Measurements from ENCODE around the gene HPS3.
"Not testable (repeated sequence)": the region's sequence is repeated elsewhere in the genome, so short reads cannot be mapped to it uniquely, and the experiment has no call there.

Gene HPS3, protein sequence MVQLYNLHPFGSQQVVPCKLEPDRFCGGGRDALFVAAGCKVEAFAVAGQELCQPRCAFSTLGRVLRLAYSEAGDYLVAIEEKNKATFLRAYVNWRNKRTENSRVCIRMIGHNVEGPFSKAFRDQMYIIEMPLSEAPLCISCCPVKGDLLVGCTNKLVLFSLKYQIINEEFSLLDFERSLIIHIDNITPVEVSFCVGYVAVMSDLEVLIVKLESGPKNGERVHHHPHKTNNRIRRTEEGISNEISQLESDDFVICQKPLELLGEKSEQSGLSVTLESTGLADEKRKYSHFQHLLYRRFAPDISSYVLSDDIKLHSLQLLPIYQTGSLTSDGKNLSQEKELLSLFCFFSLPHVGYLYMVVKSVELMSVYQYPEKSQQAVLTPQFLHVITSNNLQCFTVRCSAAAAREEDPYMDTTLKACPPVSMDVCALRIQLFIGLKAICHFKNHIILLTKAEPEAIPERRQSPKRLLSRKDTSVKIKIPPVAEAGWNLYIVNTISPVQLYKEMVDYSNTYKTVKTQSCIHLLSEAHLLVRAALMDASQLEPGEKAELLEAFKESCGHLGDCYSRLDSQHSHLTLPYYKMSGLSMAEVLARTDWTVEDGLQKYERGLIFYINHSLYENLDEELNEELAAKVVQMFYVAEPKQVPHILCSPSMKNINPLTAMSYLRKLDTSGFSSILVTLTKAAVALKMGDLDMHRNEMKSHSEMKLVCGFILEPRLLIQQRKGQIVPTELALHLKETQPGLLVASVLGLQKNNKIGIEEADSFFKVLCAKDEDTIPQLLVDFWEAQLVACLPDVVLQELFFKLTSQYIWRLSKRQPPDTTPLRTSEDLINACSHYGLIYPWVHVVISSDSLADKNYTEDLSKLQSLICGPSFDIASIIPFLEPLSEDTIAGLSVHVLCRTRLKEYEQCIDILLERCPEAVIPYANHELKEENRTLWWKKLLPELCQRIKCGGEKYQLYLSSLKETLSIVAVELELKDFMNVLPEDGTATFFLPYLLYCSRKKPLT

DNA sequence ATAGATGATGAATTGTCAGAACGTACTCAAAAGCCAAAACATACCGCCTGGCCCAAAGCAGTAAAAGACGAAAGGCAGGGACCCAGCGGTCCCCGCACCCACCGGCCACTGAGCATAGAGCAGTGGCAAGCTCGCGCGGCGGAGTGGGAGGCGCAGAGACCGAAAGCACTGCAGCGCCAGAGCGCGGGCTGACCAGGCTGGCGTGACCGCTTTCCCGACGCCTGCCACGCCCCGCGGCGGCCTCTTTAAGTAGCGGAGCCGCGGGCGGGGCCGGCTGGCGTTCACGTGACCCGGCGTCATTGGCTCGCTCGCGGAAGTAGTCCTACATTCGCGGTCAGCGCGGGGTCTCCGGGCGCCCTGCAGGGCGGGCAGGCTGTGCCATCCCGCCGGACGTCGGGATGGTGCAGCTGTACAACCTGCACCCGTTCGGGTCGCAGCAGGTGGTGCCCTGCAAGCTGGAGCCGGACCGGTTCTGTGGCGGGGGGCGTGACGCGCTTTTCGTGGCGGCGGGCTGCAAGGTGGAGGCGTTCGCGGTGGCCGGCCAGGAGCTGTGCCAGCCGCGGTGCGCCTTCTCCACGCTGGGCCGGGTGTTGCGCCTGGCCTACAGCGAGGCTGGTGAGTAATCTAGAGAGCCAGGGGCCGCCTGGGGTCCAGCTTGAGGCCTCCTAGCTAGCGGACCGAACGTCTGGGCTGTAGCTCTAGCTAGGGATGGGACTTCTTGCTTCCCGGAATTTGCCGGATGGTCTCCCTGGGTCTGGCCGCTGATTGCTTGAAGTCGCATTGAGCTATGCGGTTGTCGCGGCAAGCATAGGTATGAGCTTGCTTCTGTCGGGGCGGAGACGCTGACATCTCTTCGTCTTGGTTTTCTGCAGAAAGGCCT, at the start of gene HPS3:
Gene HPS3, plus strand, starts transcription at position 313 of the 880 bp plus-strand sequence. Its CDS starts 86 bp downstream, at position 399.
- peak; percentile 40 to 94 (median 84) for DNase-seq

- no peak for DNase-seq
These were observed 49.3 kb upstream of the HPS3 start for GRCh38 chr3:149080011-149080698.

DNA sequence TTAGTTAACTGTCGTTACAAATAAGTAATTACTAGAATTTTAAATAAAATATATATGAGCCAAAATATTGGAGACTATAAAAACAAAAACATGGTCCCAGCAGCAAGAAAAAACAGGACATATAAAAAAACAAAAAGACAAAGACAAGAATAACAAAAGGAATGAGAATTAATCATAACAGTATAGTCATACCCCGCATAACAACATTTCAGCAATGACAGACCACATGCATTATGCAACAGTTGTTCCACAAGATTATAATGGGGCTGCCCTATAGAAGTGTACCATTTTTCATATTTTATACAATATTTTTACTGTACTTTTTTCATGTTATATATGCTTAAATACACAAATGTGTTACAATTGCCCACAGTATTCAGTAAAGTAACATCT, 48.7 kb upstream of the HPS3 start:
- DNase-seq: no peak

GRCh38 chr3:149081772-149082171, 47.7 kb upstream of the HPS3 start:
- DNase-seq: no peak

DNA sequence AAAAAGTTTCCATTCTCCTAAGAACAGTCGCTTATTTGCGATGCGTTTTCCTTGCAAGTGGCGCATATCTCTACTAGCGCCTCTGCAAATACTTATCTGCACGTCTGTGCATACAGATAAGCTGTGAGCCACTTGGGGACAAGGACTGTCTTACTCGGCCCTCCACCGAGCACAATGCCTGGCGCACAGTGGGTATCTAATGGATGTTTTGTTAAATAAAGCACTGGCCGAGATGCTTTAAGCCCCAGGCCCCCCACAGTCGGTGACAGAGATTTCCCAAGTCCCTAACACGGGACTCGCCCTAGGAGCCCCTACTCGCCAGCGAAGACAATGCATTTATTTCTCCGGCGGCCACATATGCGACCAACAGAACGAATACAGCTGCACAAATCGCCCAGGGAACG, 43.6 kb upstream of the HPS3 start:
- DNase-seq: peak in 19 of 51 donors; percentile 10 to 75 (median 53)

- peak; percentile 65 to 96 (median 90) for DNase-seq
These were observed 43.0 kb upstream of the HPS3 start, which contains the start of gene HLTF for GRCh38 chr3:149086232-149086988. HLTF (minus strand) TSS chr3:149086533; CDS start chr3:149086336, 197 bp downstream.

DNA sequence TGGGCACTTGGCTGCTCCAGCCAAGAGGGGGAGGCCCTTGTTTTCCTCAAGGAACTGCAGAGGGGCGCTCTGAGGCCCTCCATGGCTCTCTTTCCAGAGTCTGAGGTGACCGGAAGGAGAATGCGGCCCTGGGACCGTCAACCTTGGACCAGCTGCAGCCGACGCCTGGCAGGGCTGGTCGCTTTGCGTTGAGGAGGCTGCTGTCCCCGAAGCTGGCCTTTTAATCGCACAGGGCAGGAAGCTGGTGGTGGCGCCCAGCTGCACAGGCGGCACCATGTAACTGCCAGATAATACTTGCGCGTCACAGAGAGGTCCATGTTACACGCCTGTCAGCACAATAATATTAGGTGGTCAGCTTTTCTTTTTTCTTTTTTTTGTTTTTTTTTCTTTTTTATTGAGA, 42.2 kb upstream of the HPS3 start:
- no peak for DNase-seq

DNA sequence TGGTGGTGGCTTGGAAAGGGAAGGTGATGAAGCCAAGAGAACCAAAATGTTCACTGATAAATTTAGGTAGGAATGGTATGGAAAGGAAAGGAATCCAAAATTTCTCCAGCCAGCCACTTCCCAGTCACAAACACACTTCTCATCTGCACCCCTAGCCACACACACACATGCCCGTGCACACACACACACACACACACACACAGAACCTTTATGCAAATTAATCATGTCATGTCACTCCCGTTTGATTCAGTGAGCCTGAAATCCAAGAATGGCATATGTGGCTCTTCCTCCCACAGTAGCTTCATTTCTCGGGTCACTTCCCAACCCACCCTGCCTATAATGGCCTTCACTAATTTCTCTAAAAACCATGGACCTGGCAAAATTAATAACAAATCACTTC, 40.0 kb upstream of the HPS3 start:
- no peak for DNase-seq

DNA sequence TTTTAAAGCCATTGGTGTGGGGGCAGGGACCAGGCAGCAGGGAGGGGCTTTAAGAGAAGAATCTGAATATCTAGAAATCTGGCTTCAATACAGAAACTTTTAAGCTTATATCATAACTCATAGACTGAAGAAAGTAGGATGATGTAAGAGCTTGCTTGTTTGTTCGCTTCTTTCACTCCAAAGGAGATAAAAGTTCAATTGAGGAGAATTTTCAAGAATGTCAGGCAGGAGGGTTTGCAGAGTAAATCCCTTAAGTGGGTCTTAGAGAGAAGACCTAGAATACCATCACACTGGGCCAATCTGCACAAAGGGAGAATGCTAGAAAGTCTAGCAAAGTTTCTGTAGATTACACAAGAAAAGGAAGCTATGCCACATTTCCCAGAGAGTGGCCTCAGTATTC, 39.0 kb upstream of the HPS3 start:
- no peak for DNase-seq

GRCh38 chr3:149090907-149091306, 38.5 kb upstream of the HPS3 start:
- no peak for DNase-seq

GRCh38 chr3:149091983-149092382, 37.5 kb upstream of the HPS3 start:
- DNase-seq: no peak

DNA sequence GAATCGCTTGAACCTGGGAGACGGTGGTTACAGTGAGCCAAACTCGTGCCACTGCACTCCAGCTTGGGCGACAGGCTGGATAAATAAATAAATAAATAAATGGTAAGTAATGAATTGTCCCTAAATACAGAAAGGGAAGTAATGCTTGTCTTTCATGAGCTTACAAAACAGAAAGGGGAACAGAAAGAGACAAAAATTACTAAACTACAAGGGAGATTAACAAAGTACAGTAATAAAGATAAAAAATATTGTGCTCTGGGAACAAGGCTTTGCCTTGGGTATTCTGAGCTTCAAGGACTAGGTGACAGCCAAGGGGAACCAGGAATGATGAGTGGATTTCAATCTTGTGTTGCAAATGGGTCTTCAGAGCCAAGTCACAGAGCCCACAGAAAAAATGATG, 34.0 kb upstream of the HPS3 start:
- no peak for DNase-seq

GRCh38 chr3:149097987-149098386, 31.5 kb upstream of the HPS3 start:
- not testable (repeated sequence) for DNase-seq

GRCh38 chr3:149101154-149101553, 28.3 kb upstream of the HPS3 start:
- DNase-seq: no peak

DNA sequence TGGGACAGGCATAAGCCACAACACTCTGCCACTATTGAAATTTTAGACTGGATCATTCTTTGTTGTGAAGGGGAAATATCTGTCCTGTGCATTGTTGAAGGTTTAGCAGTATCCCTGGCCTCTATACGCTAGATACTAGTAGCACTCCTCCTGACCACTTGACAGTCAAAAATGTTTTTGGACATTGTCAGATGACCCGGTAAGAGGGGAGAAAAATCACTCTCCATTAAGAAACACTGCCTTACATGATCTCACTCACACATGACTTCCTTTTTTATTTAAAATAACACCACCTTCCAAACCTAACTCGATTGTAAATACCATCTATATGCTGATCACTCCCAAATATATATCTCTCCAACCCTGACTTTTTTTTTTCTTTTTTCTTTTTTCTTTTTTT, 27.8 kb upstream of the HPS3 start:
- no peak for DNase-seq

GRCh38 chr3:149104484-149104883, 25.0 kb upstream of the HPS3 start:
- DNase-seq: no peak

DNA sequence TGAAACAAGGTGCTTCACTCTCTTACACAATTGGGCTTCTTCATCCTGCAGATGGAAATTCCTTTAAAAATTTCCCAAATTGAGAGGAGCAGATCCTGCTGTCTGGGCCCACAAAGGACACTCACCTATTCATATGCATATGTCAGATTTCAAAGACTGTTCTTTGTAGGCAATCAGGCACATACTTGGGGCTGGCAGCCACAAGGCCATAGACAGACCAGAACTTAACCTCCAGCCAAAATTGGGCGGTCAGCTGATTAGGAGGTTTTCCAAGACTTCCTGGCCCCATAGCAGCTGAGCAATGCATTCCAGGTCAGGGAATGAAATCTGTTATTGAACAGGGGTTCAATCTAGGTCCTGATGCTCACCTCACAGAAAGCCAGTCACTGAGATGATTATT, 15.0 kb upstream of the HPS3 start:
- DNase-seq: peak in 6 of 51 donors; percentile 4 to 34 (median 8)

DNA sequence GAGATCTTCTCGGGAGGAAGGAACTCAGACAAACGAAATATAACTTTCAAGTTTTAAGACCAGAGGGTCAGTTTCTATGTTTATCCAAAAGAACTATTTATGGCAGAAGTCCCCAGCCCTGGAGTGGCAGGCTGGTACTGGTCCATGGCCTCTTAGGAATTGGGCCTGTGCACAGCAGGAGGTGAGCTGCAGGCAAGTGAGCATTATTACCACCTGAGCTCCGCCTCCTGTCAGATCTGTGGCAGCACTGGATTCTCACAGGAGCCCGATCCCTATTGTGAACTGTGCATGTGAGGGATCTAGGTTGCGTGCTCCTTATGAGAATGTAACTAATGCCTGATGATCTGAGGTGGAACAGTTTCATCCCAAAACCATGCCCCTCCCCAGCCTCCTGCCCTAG, 14.3 kb upstream of the HPS3 start:
- DNase-seq: no peak

GRCh38 chr3:149118724-149119123, 10.7 kb upstream of the HPS3 start:
- DNase-seq: no peak

- DNase-seq: no peak
These were observed 10.0 kb upstream of the HPS3 start for GRCh38 chr3:149119466-149119865.
